Measurements from ENCODE around the gene RPS27.
A peak's percentile ranks its signal among the peaks of the same experiment; 100 is the strongest.
"Not testable (repeated sequence)": the region's sequence is repeated elsewhere in the genome, so short reads cannot be mapped to it uniquely, and the experiment has no call there.

Gene RPS27

GRCh38 chr1:153961421-153961820, 29.1 kb upstream of the RPS27 start:
- DNase-seq (ENCODE audit: low read depth in 3 of 3): no peak

DNA sequence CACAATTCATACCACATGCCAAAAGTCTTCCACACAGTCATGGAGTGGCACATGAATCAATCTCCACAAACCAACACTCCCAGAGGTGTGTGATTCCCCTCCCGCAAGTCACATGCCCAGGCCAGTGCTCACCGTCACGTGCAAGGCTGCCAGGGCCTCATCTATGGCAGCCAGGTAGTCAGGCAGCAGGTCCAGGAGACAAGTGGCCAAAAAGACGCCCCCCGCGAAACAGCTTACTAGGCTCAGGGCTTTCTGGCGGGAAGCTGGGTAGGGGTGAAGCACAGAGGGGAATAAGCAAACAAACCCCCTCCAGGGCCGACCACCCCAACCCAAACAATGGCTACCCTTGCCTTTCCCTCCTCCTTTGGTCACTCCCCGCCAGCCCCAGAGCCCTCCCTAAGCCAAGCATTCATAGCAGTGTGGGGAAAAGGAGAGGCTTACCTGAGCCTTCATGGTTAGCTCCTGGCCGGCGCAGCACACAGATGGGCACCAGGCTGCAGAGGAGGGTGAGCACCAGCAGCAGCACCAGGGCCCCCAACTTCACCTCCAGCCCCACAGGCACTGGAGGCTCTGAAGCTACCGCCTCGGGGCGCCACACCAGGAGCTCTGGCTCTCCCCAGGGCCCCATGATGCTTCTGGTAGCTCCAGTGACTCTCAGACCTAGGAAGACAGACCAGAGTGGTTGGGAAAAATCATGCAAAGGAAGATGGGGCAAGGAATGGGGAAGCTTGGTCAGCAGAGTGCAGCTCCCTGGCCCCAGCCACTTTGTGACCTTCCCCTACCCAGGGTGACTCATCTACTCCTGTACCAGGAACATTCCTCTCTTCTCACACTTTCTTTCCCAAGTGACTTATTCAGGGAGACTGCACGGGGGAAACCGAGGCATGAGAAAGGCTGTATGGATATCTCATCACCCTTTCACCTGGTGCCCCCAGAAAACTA, 28.2 kb upstream of the RPS27 start:
- DNase-seq (ENCODE audit: low read depth in 3 of 3): no peak

GRCh38 chr1:153963030-153963849, 27.3 kb upstream of the RPS27 start, which contains the start of gene SLC39A1:
Gene SLC39A1 (minus strand): TSS chr1:153963537. CDS start chr1:153962715, 822 bp downstream.
- DNase-seq (ENCODE audit: low read depth in 3 of 3): peak; percentile 88 to 90 (median 89)

DNA sequence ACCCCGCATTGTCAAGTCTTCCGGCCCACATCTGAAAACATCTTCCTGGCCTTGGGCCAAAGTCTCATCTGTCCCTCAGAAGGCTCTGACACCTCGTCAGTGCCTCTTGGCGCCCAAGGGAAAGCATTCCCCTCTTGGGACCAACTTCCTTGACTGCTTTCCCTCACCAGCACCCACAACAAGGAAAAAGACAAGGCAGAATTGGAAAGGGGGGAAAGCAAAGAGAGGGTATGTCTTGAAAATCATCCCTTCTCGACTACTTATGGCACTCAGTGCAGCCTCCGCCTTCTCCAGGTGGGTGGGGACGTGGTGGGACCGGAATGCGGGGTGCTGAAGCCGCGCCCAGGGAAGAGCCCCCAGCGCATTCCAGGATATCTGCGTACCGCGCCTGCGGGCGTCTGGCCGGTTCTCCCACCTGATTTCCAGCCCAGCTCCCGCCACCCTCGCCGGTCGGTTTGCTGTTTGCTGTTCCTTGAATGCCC, 26.7 kb upstream of the RPS27 start:
- no peak for DNase-seq (ENCODE audit: low read depth in 3 of 3)

- DNase-seq (ENCODE audit: low read depth in 3 of 3): peak; percentile 50 to 61 (median 60)
Measured at GRCh38 chr1:153967107-153967999, 23.2 kb upstream of the RPS27 start, which contains the start of gene CREB3L4. Gene CREB3L4 (plus strand): TSS chr1:153967902. CDS start chr1:153968526, 624 bp downstream.

GRCh38 chr1:153968000-153968363, 22.6 kb upstream of the RPS27 start:
- DNase-seq (ENCODE audit: low read depth in 3 of 3): no peak

DNA sequence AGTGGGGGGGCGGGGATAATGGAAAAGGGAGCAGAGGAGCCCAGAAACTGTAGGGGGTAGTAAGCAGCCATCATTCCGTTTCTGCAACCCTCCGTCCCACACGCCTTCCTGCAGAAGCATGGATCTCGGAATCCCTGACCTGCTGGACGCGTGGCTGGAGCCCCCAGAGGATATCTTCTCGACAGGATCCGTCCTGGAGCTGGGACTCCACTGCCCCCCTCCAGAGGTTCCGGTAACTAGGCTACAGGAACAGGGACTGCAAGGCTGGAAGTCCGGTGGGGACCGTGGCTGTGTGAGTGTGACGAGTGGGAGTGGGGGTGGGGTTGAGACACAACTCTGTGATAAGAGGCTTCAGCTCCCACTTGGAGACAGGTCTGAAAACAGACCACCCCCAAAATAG, 22.2 kb upstream of the RPS27 start:
- DNase-seq (ENCODE audit: low read depth in 3 of 3): no peak

DNA sequence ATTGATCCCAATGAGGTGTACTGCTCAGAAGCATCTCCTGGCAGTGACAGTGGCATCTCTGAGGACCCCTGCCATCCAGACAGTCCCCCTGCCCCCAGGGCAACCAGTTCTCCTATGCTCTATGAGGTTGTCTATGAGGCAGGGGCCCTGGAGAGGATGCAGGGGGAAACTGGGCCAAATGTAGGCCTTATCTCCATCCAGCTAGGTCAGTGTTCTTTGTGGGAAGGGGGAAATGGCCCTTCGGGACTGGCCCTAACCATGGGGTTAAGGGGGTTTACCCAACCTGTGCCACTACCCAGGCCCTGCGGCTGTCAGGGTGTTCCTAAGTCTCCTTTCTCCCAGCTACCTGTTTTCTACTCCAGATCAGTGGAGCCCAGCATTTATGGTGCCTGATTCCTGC, 21.6 kb upstream of the RPS27 start:
- no peak for DNase-seq (ENCODE audit: low read depth in 3 of 3)

GRCh38 chr1:153970346-153970745, 20.2 kb upstream of the RPS27 start:
- DNase-seq (ENCODE audit: low read depth in 3 of 3): no peak

GRCh38 chr1:153973071-153973470, 17.5 kb upstream of the RPS27 start:
- DNase-seq (ENCODE audit: low read depth in 3 of 3): no peak

GRCh38 chr1:153973525-153973924, 17.0 kb upstream of the RPS27 start:
- DNase-seq (ENCODE audit: low read depth in 3 of 3): no peak

GRCh38 chr1:153976819-153977249, 13.7 kb upstream of the RPS27 start:
- DNase-seq (ENCODE audit: low read depth in 3 of 3): no peak

- DNase-seq (ENCODE audit: low read depth in 3 of 3): peak; percentile 69 to 75 (median 75)
Measured at GRCh38 chr1:153977250-153978240, 13.0 kb upstream of the RPS27 start, which contains the start of gene JTB. Gene JTB (minus strand): TSS chr1:153977674. CDS start chr1:153977252, 422 bp downstream.

DNA sequence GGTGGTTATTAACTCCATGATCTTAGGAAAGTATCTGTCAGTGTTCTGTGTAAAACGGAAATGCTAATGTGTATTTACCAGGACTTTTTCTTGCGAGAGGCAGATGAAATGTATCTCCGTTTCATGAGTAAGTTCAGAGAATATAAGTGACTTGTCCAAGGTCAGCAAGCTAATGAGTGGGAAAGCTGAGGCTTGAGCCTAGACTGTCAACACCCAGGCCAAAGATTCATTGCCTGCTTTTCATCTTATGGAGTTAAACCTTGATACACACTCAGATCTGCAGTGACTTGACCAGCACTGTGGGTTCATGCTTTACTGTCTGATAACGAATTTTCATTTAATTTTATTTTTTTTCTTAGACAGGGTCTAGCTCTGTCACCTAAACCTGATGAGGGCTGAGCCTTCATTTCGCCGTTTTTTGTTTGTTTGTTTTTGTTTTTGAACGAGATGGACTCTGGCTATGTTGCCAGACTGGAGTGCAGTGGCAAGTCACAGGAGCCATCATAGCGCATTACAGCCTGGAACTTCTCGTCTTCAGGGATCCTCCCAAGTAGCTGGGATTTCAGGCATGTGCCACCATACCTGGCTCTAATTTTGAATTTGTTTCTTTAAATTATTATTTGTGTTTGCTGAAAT, 12.2 kb upstream of the RPS27 start:
- no peak for DNase-seq (ENCODE audit: low read depth in 3 of 3)

- DNase-seq (ENCODE audit: low read depth in 3 of 3): not testable (repeated sequence)
Measured at GRCh38 chr1:153979091-153979490, 11.5 kb upstream of the RPS27 start.

DNA sequence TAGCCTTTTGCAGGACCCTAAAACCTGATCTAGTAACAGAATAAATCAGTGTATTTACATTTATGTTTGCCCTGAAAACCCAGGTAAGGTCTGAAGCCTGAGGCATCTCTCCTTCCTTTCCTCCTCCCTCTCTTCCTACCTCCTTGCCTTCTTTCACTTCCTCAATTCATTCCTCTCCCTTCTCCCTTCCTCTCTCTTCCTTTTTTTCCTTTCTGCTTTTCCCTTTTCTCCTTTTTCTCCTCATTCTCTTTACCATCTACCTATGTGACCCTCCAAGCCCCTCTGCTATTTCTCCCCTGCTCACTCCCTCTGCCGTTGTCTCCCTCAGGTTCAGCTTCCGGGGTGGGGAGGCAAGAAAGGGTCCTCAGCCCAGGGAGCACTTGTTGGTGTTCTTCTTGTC, 8.8 kb upstream of the RPS27 start:
- not testable (repeated sequence) for DNase-seq (ENCODE audit: low read depth in 3 of 3)

DNA sequence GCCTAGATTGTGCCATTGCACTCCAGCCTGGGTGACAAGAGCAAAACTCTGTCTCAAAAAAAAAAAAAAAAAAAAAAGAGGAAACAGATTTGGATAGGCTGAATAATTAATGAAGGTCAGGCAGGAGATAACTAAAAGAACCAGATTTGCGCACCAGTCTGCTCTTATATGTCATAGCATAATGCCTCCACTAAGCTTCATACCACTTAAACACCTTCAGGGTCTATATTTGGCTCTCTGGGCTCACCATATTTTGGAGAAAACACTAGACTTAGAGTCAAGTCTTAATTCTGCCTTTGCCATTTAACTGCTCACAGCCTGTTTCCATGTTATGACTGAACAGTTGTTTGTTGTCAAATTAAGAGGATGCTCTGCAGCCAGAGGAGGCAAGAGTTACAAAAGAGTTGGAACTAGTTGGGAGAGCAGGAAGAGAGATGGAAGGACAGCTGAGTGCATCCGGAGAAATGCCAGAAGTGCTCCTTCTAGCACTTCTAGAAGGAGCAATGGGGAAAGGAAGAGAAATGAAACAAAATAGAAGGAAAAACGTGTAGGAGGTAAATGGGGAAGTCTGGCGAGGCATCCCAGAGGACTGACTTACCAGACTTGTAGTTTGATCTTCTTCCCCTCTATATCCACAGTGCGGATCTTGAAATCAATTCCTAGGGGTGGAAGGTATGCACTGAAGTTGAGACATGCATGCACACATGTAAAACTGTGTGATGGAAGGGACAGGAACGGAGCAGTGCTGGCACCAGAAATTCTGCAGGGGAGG, 6.3 kb upstream of the RPS27 start:
- DNase-seq (ENCODE audit: low read depth in 3 of 3): no peak

GRCh38 chr1:153985341-153985912, 5.1 kb upstream of the RPS27 start:
- DNase-seq (ENCODE audit: low read depth in 3 of 3): no peak
